ENCODE data around the gene SLC1A7.

Gene SLC1A7

DNA sequence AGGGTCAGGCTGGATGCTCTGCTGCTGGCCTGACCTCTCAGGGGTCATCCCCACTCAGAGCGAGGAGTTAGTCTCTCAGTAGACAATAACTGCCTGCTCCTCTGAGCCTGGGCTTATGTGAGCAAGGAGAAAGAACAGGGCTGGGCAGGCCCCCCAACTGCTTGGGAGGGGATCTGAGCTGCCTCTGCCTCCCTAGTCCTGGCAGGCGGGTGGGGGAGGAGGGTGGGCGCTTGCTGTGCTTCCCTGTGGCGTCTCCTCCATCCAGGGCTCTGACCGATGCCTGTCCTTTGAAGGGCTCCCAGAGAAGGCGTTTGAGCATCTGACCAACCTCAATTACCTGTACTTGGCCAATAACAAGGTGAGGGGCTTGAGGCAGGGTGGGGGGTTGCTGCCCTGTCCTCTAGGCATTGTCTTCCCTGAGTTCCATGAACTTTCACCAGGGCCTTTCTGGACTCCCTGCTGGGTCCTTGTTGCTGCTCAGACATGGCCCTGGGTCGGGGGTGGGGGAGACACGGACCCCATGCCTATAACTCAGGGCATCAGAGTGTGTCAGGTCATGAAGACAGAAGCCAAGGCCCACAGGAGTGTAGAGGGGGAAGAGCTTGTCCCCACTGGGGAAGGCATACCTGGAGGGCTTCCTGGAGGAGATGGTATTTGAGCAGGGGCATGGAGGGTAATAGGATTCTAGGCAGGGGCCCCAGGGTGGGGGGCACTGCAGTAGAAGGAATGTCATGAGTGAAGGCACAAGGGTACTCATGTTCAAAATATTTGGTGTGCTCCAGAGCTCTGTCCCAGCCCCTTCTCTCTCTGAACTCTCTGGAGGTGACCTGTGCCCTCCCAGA lies 67.9 kb downstream of the SLC1A7 start:
- DNase-seq = no peak

DNA sequence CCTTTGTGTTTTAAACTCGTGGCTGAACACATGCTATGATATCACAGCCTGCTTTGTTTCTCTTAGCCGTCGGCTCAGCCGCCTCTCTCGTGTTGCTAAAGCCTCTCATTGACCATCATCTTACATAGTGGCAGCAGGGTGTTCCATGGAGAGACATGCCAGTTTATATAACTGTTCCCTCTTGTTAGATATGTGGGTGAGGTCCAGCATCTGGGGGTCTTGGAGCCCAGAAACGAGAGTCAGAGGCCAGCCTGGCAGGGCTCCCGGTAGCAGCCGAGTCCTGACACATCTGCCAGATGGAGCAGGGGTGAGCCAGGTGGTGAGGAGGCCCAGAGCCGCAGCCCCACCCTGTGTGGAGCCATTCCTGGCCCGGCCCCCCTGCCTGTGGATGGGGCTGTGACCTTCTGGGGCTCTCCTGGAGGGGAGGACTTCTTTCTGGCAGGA lies 68.5 kb downstream of the SLC1A7 start:
- no peak for DNase-seq

GRCh38 chr1:53073287-53073686 lies 69.2 kb downstream of the SLC1A7 start:
- DNase-seq = no peak

GRCh38 chr1:53071915-53072314 lies 70.5 kb downstream of the SLC1A7 start:
- DNase-seq = no peak

- DNase-seq = no peak
Measured at GRCh38 chr1:53071167-53071865, 71.1 kb downstream of the SLC1A7 start.

DNA sequence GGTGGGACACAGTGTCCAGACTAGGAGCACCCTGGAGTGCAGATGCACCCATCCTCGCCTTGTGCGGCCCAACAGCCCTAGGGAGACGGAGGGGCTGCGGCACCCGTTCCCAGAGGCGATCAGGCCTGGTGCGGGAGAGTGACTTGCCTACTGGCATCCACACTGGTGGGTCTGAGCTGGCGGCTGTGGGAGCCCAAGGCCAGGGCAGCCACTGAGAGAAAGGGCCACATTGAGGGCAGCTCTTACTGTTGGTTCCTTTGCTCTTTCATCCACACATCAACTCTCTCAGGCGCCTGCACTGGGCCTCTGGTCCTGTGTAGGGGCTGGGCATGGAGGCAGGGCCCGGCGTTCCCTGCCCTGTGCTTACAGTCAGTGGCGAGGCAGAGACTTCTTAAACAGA lies 71.8 kb downstream of the SLC1A7 start:
- DNase-seq = no peak

GRCh38 chr1:53069663-53070327 lies 72.6 kb downstream of the SLC1A7 start:
- no peak for DNase-seq

DNA sequence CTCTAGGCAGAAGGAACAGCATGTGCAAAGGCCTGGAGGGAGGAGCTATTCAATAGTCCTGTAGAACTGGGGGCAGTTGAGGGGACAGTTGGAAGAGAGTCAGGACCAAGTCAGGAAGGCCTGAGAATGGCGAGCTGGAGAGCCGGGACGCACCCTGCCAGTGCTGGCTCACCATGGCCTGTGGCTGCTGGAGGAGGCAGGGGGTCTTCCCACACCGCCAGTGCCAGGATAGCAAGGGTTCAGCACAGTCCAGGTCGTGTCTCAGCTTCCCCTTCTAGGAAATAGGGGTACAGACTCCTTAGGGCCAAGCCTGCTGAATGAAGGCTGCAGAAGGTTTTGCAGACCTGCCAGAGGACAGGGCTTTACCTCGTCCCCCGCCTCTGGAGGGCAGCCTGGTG lies 73.2 kb downstream of the SLC1A7 start:
- DNase-seq = no peak

GRCh38 chr1:53068314-53069099 lies 73.9 kb downstream of the SLC1A7 start:
- DNase-seq = no peak

DNA sequence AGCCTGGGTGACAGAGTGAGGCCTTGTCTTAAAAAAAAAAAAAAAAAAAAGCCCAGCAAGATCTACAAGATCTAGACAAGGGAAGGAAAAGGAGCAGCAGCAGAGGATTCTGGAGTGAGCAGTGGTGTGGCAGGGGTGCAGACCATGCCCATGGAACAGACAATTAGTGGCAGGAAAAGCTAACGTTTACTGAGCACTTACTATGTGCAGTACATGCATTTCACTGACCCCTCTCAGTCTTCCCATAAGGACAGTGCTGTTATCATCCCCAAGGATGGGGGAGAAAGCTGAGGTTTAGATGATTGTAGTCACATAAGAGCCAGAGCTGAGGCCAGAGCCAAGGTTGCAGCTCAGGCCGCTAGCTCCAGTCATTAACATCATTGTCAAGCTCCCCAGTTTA lies 74.6 kb downstream of the SLC1A7 start:
- no peak for DNase-seq

- no peak for DNase-seq
Measured at GRCh38 chr1:53066891-53067738, 75.3 kb downstream of the SLC1A7 start.

GRCh38 chr1:53066488-53066887 lies 76.0 kb downstream of the SLC1A7 start:
- DNase-seq = no peak

- DNase-seq = no peak
Measured at GRCh38 chr1:53065391-53065790, 77.0 kb downstream of the SLC1A7 start.

DNA sequence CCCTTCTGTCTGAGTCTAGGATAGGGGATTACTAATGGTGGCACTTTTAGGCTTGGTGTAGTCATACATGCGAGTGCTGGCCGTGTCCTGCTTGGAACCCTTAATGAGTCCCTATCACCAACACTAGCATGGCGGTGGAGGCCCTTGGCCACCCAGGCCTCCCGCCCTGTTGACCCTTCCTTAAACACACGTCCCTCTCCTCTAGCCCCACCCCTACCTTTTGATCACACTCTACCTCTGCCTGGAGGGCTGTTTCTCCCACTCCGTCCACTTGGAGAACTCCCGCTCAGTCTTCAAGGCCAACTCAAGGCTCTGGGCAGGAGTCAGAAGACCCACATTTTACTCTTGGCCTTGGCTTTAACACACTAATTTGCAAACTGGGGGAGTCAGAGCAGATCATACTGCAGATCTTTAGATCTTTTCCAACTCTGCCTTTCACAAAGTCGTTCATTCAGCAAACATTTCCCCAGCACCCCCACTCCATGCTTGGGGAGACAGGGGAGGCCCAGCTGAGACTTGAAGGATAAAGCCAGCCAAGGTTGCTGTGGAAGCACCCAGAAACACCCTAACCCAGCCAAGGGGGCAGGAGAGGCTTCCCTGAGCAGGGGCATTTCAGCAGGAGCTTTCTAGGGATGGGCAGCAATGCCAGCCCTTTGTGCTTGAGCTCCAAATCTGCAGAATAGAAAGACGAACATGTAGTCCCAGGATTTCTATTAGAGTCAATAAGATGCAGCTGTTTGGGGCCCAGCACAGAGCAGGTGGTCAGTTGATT lies 78.5 kb downstream of the SLC1A7 start:
- no peak for DNase-seq

GRCh38 chr1:53062708-53063591 lies 79.5 kb downstream of the SLC1A7 start:
- no peak for DNase-seq

- DNase-seq = no peak
Measured at GRCh38 chr1:53061859-53062707, 80.4 kb downstream of the SLC1A7 start, which contains the start of gene PODN. Gene PODN (plus strand): TSS chr1:53062213. CDS start chr1:53069856, 7,643 bp downstream.

GRCh38 chr1:53061123-53061858 lies 81.1 kb downstream of the SLC1A7 start:
- no peak for DNase-seq

GRCh38 chr1:53060579-53060978 lies 81.9 kb downstream of the SLC1A7 start:
- no peak for DNase-seq

Data from NCI-H1930 (cell line).